Gastroesophageal sphincter (tissue), 3 donors: ENCODE data around the gene DYNLT4.

ENCODE experiments used
- POLR2A ChIP-seq, 2 donors: fragments of 450-650 bp; IDR thresholded peaks; one replicate each; pipeline ENCODE4 v1.6.1; 2017; ENCODE audit warnings: antibody characterized with exemption in 2 of 2, mild to moderate bottlenecking in 2 of 2, moderate library complexity in 1 of 2
- POLR2AphosphoS5 ChIP-seq: sonication (generic); formaldehyde crosslinking; IDR thresholded peaks from one replicate; pipeline ENCODE4 v1.6.1; 2017; ENCODE audit warnings: antibody characterized with exemption
- TF ChIP-seq, protein P1 (sequence below), 4 experiments: fragments of 200-600 bp in 2 of 4; fragments of 450-650 bp in 2 of 4; sonication (generic) in 1 of 4; IDR thresholded peaks; one replicate each; pipeline ENCODE4 v1.5.1; 2017 to 2019; ENCODE audit warnings: antibody characterized with exemption in 4 of 4, mild to moderate bottlenecking in 2 of 4, moderate library complexity in 2 of 4

DNA sequence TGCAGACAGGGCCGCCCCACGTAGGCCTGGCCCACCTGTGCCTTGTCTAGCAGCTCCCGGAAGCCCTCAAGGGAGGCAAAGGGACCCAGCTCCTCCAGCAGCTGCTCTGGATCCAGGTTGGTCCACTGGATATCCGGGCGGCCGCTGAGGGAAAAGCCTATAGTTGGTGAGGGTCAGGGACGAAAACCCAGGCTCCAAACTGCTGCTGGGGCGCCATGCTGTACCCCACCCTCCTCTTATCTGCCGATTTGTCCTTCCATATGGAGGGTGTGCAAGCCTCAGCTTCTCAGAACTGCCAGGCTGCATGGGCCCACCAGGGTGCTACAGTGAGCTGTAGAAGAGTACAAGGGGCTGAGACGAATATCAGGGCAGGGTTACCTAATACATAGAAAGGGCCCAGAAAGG is 23.8 kb upstream of the DYNLT4 start:
- TF ChIP-seq, protein P1, sequence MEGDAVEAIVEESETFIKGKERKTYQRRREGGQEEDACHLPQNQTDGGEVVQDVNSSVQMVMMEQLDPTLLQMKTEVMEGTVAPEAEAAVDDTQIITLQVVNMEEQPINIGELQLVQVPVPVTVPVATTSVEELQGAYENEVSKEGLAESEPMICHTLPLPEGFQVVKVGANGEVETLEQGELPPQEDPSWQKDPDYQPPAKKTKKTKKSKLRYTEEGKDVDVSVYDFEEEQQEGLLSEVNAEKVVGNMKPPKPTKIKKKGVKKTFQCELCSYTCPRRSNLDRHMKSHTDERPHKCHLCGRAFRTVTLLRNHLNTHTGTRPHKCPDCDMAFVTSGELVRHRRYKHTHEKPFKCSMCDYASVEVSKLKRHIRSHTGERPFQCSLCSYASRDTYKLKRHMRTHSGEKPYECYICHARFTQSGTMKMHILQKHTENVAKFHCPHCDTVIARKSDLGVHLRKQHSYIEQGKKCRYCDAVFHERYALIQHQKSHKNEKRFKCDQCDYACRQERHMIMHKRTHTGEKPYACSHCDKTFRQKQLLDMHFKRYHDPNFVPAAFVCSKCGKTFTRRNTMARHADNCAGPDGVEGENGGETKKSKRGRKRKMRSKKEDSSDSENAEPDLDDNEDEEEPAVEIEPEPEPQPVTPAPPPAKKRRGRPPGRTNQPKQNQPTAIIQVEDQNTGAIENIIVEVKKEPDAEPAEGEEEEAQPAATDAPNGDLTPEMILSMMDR (IDR thresholded peaks at IDR 0.05) = no peak
- TF ChIP-seq POLR2A (IDR thresholded peaks at IDR 0.05) = no peak
- no peak for TF ChIP-seq POLR2AphosphoS5
